DMS114 treated with DMSO at 0.1 percent for 48 hours (cell line): ENCODE measurements around the gene FAT1.
A peak's percentile ranks its signal among the peaks of the same experiment; 100 is the strongest.

Source experiments
- DNase-seq: peaks from one replicate; lab custom pipeline; 2025; ENCODE audit not compliant: unreplicated experiment; lab: John Stamatoyannopoulos, UW

FAT1 gene

DNA sequence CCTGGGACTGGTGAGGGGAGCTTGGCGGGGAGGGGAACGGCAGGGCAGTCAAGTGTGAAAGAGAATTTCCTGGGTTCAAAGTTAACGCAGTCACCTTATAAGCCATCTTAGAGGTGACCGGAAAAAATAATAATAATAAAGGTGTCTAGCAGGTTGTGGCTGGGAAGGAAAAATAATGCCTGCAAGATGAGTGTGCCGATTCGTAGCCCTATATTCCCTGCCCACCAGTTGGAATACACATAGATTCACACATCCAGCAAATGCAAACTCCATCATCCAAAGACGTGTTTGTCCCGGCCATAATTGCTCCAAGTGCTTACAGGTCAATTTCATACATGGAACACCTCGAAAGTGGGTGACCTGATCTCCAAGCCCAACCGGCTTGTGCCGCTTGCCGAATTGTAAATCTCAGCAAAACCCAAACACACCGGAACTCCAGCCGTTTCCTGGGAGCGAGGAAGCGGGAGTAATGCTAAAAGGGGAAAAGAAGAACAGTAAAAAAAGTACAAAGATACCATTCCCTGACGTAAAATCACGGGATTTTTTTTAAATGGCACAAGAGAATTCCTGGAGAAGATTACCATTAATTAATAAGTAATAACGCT is 1.3 kb upstream of the FAT1 start:
- no peak for DNase-seq

DNA sequence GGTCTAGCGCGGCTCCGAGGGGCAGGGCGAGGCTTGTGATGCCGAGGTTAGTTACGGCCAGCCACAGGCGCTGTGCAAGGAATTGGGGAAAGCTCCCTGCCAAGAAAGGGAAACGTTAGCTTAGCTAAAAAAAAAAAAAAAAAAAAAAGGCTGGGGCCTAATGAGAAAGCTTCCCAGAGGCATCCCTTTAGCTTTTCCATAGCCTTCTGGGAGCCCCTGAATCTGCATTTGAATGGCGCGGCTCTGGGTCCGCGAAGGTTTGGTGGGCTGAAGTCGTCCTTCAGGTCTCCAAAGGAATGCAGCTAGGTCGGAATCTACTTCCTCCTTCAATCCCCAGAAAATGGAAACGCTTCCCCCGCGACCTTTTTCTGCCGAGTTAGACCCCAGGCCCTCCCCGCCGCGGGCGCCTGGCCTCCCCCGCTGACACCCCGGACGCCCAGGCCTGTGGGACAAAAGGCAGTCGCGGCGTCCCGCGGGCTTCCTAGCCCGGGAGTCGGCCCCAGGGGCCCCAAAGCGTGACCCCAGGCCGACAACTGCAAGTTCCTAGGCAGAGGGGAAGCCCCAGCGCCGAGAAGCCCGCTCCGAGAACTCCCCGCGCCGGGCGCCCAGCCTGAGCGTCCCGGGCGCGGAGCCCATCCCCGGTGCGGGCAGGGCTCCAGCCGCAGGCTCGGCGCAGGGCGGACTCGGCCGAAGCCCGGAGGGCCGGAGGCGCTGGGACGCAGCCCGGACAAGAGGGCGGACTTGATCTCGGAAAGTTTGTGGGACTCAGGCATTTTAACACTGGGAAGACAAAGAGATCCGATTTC is 605 bp upstream of the FAT1 start:
- no peak for DNase-seq

DNA sequence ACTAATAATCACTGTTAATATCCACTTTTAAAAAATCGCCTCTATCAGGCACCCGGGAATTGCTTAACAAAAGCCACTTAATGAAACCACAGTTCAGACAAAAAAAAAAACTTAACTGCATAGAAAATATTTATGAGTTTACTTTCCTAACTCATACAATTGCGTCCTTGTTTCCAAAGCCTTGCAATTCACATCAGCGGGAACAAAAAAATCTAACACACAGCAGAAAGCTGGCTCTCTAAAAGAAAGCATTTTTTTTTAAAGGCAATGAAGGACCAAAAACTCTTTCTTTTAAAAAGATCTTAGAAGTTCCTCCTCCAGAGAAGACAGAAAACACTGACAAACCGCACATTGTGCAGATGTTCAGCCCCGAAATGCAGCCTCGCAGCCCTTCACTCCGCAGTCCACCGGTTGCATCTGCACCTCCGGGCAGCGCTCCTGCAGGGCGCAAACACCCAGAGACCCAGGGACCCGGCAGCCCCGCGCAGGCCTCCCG is 812 bp downstream of the FAT1 start:
- peak; percentile 12 for DNase-seq

DNA sequence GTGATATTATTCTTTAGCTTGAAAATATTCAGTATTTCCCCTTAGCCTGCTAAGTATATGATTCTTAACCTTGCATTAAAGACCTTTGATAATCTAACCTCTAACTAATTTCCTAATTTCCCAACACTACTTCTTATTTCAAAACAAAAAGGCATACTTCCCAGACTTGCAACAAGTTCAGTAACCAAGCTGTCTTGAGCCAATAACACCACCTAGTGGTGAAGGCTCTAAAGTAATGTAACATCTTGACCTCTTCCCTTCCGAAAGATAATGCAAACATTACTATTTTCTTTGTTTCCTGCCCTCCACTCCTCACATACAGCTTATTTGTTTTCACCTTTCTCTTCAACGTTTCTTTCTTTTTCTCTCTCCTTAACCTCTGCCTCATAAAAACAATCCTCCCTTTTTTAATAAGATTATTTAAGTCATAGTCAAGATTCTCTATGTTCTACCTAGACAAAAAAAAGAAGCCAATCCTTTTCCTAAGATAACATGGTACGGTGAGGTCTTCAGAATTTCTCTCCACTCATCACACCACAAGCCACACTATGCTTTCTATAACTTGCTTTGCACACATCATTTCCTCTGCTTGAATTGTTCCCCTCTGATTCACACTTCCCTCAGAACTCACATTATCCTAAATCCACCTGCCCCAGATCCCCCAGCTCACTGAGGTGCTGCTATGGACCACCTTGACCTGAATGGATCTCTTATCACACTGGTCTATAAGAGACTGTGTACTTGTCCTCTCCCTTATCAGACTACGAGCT is 3.5 kb downstream of the FAT1 start:
- DNase-seq = no peak

DNA sequence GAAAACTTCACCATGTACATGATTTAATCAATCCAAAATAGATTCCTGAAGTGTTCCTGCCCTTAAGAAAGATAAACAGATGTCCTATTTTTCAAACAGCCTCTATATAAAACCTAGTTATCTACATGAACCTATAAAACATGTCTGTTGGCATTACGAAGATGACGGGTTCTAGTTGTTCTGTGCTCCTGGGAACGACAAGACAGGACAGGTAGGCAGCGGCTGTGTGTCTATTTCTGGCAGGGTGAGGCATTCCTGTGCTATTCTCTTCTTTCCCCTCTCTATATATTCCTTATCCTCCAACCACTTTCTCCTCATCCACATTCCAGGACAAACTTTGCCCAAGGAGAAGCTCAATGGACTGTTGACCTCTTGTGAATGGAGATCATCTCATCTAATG is 6.1 kb downstream of the FAT1 start:
- DNase-seq = no peak

DNA sequence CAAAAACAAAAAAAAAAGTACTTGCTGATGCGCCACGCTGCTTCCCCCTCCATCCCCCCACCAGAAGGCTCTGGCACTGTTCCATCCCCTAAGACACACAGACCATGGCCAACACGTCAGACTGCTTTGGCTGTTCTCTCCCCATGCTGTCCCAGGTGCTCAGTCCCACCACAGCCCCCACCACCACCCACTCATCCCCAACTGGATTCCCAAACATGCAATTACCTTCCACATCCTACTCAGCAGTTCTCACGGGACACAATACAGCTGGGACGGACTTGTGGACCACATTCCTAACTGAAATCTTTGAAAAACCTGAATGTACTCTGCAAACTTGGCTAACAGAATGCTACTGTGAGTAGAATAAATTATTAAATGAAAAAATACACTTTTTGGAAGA is 8.6 kb downstream of the FAT1 start:
- no peak for DNase-seq

DNA sequence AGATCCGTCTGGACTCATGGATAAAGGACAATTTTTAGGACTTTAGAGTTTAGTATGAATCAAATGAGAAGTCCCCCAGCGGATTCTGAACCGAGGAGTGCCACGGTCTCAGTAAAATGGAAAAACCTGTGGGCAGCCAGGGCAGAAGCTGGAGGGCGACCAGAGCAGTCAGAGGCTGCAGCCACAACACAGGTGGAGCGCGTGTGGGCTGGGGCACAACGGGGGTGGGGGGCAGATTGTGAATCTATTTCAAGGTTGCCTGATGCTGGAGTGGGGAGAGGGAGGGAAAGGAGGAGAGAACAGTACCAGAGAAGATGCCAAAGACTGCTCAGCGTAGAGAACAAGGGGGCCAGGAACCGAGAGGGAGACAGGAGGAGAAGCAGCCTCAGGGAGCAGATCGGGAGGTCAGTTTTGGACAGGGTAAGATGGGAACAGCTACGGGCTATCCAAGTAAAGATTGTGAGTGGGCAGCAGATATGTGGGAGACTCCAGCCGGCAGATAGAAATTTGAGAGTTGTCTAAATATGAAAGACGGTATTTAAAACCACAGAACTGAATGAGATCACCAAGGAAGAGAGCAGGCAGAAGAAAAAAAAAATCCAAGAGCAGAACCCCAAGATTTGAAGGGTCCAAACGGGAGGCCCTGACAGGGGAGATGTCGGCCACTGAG is 9.5 kb downstream of the FAT1 start:
- DNase-seq = no peak

DNA sequence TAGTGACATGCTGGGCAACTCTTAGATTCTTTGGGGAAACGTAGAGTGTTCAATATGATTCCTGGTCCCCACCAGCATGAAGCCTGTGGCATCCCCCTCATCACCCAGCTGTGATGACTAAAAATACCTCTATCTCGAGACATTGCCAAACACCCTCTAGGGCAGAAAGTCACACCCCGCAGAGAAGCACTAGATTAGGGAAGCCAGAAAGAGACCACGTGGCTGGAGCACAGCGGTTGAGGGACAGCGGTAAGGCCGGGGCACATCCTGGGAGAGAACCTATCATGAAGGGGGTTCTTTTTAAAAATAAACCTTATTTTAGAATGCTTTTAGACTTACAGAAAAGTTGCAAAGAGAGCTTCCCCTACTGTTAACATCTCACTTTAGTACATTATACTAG is 11.0 kb downstream of the FAT1 start:
- DNase-seq = no peak

DNA sequence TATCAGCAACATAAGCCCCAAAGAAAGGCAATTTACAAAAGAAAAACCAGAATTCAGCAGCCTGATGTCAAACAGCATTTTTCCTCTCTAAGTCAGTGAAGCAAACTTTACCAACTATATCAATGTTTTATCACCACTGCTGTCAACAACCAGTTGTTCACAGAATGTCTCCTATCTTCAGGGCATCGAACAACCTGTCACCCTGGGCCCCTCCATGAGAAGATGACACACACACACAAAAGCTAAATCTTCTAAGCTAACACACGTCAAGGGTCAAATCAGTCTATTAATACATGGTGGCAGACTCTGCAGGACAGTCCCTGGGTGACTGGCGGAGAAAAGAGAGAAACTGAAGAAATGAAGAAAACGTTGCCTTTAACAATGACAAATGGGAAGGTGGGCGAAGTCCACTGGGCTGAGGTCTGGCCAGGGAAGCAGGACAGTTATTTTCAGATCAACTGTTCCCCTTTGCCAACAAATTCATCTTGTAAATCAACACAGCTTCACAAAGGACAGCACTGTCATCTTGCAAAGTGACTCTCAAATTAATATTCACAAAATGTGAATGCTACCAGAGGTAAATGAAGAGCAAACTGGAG is 13.0 kb downstream of the FAT1 start:
- DNase-seq = no peak

DNA sequence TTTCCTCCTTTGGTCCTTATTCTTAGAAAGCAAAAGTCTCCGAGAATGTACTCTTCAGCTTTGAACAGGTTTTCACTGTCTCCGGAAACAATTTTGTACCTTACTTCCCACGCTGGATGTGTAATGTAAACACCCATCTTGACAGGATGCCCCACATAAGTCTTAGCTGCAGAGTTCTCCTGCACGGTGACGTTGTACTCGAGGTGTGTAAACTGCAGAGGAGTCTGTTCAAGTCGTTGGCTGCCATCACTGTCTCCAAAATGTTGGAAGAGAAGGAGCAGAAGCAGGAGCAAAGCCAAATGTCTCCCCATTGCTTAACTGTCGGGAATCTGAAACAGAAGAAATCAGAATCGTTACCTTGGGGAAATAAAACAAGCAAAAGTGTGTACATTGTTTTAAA is 14.1 kb downstream of the FAT1 start:
- no peak for DNase-seq

DNA sequence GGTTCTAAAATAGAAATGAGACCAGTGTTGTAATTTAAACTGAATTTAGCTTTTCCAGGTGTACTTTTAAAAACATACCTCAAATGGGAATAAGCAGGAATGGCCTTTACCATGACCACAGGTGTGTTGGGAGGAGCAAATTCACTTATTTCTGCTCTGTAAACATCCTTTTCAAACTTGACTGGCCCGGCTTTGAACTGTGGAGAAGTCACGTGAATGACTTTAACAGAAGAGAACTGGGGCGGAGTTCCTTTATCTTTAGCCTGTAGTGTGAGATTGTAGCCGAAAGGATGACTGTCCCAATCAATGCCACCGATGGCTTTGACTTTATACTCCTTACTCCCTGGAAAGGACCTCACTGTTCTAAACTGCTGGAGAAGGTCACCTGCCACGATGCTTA is 15.1 kb downstream of the FAT1 start:
- no peak for DNase-seq

DNA sequence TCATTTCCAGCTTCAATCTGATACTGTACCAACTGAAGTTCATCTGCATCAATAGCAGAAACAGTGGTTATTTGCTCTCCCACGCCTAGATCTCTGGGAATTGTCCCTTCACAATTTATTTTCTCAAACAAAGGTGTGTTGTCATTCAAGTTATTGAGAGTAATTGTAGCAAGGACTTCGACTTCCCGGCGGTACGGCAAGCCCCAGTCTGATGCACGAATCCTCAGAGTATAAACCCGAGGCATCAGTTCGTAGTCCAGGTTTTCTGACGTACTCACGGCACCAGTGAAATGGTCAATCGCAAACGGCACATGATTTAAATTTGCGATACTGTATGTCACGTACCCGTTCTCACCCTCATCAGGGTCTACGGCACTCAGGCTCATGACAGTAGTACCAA is 15.7 kb downstream of the FAT1 start:
- DNase-seq = no peak

DNA sequence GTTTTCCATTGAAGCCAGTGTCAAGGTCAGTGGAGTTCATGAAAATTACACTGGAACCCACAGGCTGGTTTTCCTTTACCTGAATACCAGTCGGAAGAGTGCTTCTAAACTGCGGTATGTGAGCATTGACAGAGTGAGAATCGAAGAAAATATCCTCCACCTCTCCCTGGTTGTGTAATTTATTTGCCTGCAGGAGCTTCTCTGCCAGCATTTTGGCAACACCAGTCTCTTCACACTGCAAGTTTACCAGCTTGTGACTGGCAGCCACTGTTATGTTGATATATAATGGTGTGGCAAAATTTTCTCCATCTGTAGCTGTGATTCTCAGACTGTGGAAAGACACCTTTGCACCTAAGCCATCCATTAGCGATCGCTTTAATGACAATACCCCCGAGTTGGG is 16.1 kb downstream of the FAT1 start:
- DNase-seq = no peak

DNA sequence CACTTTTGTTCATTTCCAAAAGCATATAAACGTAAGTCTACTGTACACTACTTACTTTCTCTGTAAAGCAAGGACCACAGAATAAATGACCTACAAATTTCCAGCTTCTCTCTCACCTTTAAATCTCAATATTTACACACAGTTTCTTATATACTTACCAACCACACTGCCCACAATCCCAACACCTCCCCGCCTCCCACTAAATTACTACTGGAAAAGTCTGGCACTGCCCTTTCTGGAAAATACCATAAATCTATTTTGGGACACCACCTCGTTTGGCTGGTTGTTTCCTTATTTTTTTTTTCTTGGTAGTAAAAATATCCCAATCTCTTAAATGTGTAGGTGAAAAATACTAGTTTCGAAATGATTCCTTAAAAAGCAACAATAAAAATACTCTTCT is 19.6 kb downstream of the FAT1 start:
- no peak for DNase-seq

DNA sequence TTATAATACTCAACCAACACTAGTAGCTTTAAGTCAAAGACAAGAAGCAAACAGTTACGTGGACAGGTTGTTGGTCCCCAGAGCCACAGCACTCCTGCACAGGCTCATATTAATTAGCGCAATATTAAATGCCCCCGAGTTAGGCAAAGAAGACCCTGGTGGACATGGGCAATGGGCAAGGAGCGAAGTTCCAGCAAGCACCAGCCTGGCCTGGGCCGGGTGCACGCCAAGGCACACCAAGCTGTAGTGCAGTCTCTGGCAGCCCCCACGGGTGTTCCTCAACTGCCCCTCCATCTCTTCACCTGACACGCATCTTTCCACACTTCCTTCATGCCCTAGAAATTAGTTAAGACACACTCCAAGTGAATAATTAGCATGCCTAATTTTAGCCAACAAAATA is 20.1 kb downstream of the FAT1 start:
- DNase-seq = no peak

DNA sequence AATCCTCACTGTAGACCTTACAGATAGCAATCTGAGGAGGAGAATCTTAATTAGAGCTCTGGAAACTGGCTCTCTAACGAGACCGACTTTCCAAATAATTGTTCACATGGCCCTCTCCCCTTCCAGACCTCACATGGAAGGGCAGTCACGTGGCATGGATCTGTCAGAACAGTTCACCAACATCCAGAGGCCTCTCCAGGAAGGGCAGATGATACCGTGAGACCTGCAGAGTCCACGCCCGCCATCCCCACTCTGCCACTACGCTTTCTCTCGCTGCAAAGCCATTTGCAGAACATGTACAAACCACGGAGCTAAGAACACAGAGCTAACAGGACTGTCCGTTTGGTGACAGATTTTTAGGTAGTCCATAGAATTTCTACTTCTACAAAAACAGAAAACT is 20.7 kb downstream of the FAT1 start:
- no peak for DNase-seq

DNA sequence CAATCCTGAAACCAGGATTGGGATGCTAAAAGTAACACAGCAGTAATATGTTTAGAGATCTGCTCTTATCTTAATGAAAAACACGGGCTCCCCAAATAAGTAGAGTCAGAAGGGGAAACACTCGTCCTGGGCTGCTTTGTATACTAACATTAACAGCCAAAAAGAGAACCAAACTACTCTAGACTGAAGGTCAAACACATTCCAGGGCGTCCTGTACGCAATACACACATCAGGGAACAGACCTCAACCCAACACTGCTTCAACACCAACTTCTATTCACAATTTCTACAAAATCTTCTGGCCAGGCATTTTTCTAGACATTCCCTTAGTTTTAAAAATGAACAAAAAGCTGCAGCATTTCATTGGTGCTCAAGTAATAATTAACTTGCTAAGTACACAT is 21.4 kb downstream of the FAT1 start:
- no peak for DNase-seq

DNA sequence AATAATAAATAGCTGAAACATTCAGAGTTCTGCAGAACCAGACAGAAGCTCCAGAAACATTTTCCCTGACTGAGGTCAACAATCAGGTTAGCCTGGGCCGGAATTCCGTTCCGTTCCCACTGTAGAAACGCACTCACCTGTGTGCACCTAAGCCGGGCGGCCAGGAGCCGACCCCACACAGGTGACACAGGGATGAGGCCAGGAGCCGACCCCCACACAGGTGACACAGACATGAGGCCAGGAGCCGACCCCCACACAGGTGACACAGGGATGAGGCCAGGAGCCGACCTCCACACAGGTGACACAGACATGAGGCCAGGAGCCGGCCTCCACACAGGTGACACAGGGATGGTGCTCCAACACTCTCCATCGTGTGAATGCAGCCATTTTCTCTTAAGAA is 21.9 kb downstream of the FAT1 start:
- DNase-seq = no peak

DNA sequence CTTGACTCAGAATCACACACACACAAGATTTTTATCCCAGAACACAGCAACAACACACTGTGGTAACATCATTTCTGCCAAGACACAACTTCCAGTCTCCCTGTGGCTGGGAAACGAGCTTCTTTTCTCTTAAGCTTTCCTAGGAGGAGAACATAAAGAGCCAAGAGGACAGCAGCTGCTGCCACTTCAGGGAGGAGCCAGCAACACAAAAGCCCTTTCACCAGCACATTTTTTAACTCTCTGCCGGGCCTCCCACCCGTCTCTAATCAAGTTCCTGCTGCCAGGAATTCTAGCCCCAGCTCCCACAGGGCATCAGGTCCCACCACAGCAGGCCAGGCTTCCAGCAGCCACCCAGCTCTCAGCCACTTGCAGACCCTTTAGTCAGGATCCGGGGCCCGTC is 22.4 kb downstream of the FAT1 start:
- no peak for DNase-seq

DNA sequence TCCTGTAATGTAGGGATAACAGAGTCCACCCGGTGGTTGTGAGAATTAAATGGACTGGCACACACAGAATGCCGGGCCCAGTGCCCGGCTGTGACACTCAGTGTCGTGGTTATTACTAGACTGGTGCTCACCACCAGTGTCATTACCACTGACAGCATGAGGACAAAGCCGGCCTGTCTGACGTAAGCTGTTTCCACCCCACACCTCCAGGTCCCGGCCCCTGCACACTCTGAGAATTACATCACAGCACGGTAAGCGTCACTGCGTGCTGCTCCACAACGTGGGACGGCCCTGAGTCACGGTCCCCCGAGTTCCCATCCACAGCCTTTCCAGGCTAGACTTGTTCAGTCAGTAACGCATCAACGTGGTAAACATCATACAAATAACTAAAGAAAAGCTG is 22.9 kb downstream of the FAT1 start:
- no peak for DNase-seq

DNA sequence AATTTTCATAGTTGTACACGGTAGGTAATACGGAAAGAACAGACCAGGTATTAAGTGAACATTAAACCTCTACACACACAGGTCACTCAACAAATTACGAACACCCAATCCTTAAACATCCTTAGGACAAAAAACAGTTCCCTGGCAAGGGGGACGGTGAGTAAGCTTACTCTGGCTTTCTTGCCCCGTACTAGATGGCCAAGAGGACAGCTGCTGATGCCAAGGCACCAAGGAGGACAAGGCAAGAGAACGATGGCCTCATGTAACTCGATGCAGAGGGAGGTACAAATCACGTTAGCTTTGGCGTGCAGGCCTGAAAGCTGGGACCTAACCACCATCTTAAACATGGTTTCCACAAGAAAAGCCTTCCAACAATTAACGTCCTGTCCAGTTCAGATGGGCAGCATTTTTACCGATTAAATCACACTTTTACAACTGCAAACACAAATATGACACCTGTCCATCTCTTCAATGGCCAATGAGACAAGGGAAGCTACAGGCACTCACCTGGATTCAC is 23.7 kb downstream of the FAT1 start:
- no peak for DNase-seq
